Measurements from ENCODE around the gene PTPRT.

PTPRT gene

DNA sequence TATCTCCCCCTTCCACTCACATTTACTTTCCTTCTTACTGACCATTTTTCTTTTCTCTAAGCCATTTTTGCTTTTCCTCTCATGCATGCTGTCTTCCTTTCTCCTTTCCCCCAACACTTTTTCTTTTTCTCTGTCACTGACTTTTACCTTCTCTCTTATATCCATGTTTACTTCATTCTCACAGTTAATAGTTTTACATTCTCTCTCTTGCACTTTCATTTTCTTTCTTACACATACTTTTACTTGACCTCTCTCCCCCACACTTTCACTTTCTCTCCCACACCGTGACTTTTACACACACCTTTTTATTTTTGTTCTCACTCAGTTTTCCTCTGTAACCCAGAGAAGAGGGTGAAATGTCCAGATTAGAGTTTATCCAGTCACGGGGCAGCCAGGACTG is 636.3 kb downstream of the PTPRT start:
- intact Hi-C loops (cut with DNase I; ENCODE audit: low total_unique reads): no loop called here
- Histone ChIP-seq H3K4me1 (no peaks in the 10 kb centered on the region), H3K4me3 (no peak overlapping the region), H3K27ac (no peak overlapping the region), H3K27me3 (no peaks in the 10 kb centered on the region), H3K36me3 (no peaks in the 10 kb centered on the region), H3K9me3 (no peaks in the 10 kb centered on the region)
- DNase-seq: no peak
- TF ChIP-seq, protein P1, sequence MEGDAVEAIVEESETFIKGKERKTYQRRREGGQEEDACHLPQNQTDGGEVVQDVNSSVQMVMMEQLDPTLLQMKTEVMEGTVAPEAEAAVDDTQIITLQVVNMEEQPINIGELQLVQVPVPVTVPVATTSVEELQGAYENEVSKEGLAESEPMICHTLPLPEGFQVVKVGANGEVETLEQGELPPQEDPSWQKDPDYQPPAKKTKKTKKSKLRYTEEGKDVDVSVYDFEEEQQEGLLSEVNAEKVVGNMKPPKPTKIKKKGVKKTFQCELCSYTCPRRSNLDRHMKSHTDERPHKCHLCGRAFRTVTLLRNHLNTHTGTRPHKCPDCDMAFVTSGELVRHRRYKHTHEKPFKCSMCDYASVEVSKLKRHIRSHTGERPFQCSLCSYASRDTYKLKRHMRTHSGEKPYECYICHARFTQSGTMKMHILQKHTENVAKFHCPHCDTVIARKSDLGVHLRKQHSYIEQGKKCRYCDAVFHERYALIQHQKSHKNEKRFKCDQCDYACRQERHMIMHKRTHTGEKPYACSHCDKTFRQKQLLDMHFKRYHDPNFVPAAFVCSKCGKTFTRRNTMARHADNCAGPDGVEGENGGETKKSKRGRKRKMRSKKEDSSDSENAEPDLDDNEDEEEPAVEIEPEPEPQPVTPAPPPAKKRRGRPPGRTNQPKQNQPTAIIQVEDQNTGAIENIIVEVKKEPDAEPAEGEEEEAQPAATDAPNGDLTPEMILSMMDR (IDR thresholded peaks at IDR 0.05): no peak

GRCh38 chr20:42549496-42549895 is 640.2 kb downstream of the PTPRT start:
- H3K4me3 ChIP-seq: no peak overlapping the region
- H3K4me1 ChIP-seq: no peaks in the 10 kb centered on the region
- H3K9me3 ChIP-seq: no peaks in the 10 kb centered on the region
- intact Hi-C loops (cut with DNase I; ENCODE audit: low total_unique reads): no loop called here
- DNase-seq: no peak
- no peaks in the 10 kb centered on the region for H3K36me3 ChIP-seq
- TF ChIP-seq, protein P1 (IDR thresholded peaks at IDR 0.05): no peak
- H3K27me3 ChIP-seq: no peaks in the 10 kb centered on the region
- no peak overlapping the region for H3K27ac ChIP-seq

GRCh38 chr20:42544926-42545325 is 644.8 kb downstream of the PTPRT start:
- Histone ChIP-seq H3K27me3 (no peaks in the 10 kb centered on the region), H3K4me3 (no peak overlapping the region), H3K4me1 (no peaks in the 10 kb centered on the region), H3K27ac (no peak overlapping the region), H3K9me3 (no peaks in the 10 kb centered on the region), H3K36me3 (no peaks in the 10 kb centered on the region)
- no peak for DNase-seq
- intact Hi-C loops (cut with DNase I; ENCODE audit: low total_unique reads): no loop called here
- TF ChIP-seq, protein P1 (IDR thresholded peaks at IDR 0.05): no peak

- intact Hi-C loops (cut with DNase I; ENCODE audit: low total_unique reads): no loop called here
- DNase-seq: no peak
- H3K4me3 ChIP-seq: no peak overlapping the region
- H3K27me3 ChIP-seq: no peaks in the 10 kb centered on the region
- H3K36me3 ChIP-seq: no peaks in the 10 kb centered on the region
- no peak overlapping the region for H3K27ac ChIP-seq
- TF ChIP-seq, protein P1 (IDR thresholded peaks at IDR 0.05): no peak
- no peaks in the 10 kb centered on the region for H3K9me3 ChIP-seq
- no peaks in the 10 kb centered on the region for H3K4me1 ChIP-seq
Observed at GRCh38 chr20:42532831-42533230, 656.9 kb downstream of the PTPRT start.

- H3K36me3 ChIP-seq: no peaks in the 10 kb centered on the region
- H3K27me3 ChIP-seq: no peaks in the 10 kb centered on the region
- H3K9me3 ChIP-seq: no peaks in the 10 kb centered on the region
- H3K4me1 ChIP-seq: no peaks in the 10 kb centered on the region
- H3K27ac ChIP-seq: no peak overlapping the region
- intact Hi-C loops (cut with DNase I; ENCODE audit: low total_unique reads): no loop called here
- no peak overlapping the region for H3K4me3 ChIP-seq
- TF ChIP-seq, protein P1 (IDR thresholded peaks at IDR 0.05): no peak
- peak in 1 of 2 donors; percentile 34 for DNase-seq
Observed at GRCh38 chr20:42531508-42531961, 658.2 kb downstream of the PTPRT start.

GRCh38 chr20:42530855-42531448 is 658.8 kb downstream of the PTPRT start:
- H3K4me1 ChIP-seq: no peaks in the 10 kb centered on the region
- no peaks in the 10 kb centered on the region for H3K27me3 ChIP-seq
- TF ChIP-seq, protein P1 (IDR thresholded peaks at IDR 0.05): peak; percentile 38 to 46
- H3K36me3 ChIP-seq: no peaks in the 10 kb centered on the region
- H3K4me3 ChIP-seq: no peak overlapping the region
- intact Hi-C loops (cut with DNase I; ENCODE audit: low total_unique reads): no loop called here
- H3K9me3 ChIP-seq: no peaks in the 10 kb centered on the region
- no peak for DNase-seq
- H3K27ac ChIP-seq: no peak overlapping the region
